Measurements from ENCODE around the gene GTPBP2.

Gene GTPBP2

DNA sequence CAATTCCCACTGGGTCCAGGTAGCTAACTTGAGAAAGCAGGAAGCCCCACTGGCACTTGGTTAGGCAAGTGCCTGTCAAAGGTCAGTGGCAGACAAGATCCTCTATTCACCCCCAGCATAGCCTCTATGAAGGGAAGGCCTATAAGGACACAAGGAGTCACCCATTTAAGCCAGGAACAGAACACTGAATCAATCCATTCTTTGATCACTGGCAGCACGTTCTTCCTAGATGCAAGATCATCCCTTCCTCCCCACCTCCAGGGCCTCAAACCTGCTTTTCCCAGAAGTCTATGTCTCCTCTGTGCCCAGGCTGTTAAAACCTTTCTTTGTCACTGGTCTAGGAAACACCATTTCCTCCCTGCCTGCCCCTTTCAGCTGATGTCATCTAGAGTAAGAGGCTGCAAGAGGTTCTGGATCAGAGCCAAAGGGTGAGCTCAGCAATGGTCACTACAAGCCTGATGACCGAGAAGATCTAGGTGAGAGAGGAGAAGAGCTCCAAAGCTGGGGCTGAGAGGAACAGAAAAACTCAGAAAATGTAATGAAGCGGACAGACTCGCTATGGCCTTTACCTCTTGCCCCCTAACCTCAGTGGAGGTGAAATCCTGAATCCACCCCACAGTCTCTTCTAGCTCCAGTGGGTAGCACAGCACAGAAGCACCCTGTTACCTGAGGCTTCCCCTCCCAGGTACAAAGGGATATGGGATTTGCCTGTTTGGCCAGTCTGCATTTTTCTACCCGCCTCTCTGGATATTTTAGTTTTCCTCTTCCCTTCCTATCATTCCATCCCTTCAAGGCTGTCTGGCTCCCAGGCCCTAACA, 1.8 kb downstream of the GTPBP2 start:
- no peak for DNase-seq (ENCODE audit: low spot score)
- Histone ChIP-seq H3K23ac (ENCODE audit: low read depth, low read length, poor library complexity) (no peak overlapping the region), H2BK12ac (ENCODE audit: low read length) (no peak overlapping the region), H4K91ac (ENCODE audit: low read depth, low read length, poor library complexity) (no peak overlapping the region), H3K18ac (ENCODE audit: low read length) (no peak overlapping the region), H2AFZ (ENCODE audit: low read length) (no peak overlapping the region), H3K4me3 (ENCODE audit: low read length in 2 of 2) (no peak overlapping the region), H3K27ac (replicated peaks; ENCODE audit: low read length) (no peak overlapping the region), H2BK5ac (ENCODE audit: low read length) (no peak overlapping the region), H2AK5ac (ENCODE audit: low read depth, low read length) (no peak overlapping the region), H3K27me3 (ENCODE audit: control insufficient read depth in 3 of 3, insufficient read depth in 3 of 3, low read depth in 1 of 3, low read length in 3 of 3) (no peaks in the 10 kb centered on the region), H3K9me3 (replicated peaks in 1 of 2; ENCODE audit: control insufficient read depth in 2 of 2, insufficient read depth in 1 of 2, low read depth in 1 of 2, low read length in 2 of 2) (no peaks in the 10 kb centered on the region), H2BK120ac (ENCODE audit: low read depth, low read length) (no peak overlapping the region), H3K9ac (ENCODE audit: low read depth, low read length, poor library complexity) (no peak overlapping the region), H3K4ac (ENCODE audit: low read length) (no peak overlapping the region), H4K8ac (ENCODE audit: low read depth, low read length) (no peak overlapping the region), H2BK15ac (ENCODE audit: low read length) (no peak overlapping the region), H3K36me3 (replicated peaks in 1 of 2; ENCODE audit: control insufficient read depth in 2 of 2, insufficient read depth in 2 of 2, low read length in 2 of 2) (peaks cover 38 to 57% of the 10 kb centered on the region in 2 donors), H3K79me1 (ENCODE audit: low read depth, low read length) (peaks cover 4% of the 10 kb centered on the region), H3K14ac (ENCODE audit: low read length) (no peak overlapping the region), H3K4me2 (ENCODE audit: insufficient read depth, low read length, poor library complexity, severe bottlenecking) (no peak overlapping the region), H3K4me1 (ENCODE audit: control insufficient read depth in 2 of 2, insufficient read depth in 1 of 2, low read depth in 1 of 2, low read length in 2 of 2) (peaks cover 6 to 9% of the 10 kb centered on the region in 2 donors)
- WGBS, 2 donors (ENCODE audit: extremely low coverage in 2 of 2, insufficient read length in 2 of 2, insufficient replicate concordance in 1 of 2) = no CpG with 5 or more reads among the region's 5 CpGs

DNA sequence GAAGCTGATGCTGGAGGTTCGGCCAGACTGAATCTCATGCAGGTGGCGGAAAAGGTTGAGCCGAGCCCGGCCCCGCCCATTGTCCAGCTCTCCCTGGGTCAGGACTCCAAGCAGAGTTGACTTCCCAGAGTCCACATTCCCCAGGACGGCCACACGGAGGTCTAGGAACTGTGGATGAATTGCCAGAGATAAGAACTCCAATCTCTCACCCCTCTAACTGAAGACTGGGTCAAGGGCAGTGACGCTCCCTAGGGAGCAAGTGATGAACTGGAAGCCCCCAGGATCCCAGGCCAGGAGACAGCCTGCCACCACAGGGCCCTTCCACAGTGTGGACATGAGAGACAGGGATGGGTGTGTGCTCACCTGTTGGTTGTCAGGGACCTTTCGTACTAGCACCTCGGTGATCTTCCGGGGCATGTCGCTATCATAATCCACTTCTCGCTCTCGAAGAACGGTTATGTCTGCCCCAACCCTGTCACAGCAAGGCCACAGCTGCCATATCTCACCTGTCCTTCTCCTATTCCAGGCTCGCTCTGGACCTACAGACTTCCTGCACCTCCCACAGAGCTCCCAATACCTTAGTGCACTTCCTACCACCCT, 3.6 kb downstream of the GTPBP2 start:
- no peak overlapping the region for H3K4me3 ChIP-seq (ENCODE audit: low read length in 2 of 2)
- peaks cover 6 to 9% of the 10 kb centered on the region in 2 donors for H3K4me1 ChIP-seq (ENCODE audit: control insufficient read depth in 2 of 2, insufficient read depth in 1 of 2, low read depth in 1 of 2, low read length in 2 of 2)
- H3K27ac ChIP-seq (replicated peaks; ENCODE audit: low read length) = no peak overlapping the region
- H3K23ac ChIP-seq (ENCODE audit: low read depth, low read length, poor library complexity) = no peak overlapping the region
- no peak overlapping the region for H2AK5ac ChIP-seq (ENCODE audit: low read depth, low read length)
- no peak overlapping the region for H3K9ac ChIP-seq (ENCODE audit: low read depth, low read length, poor library complexity)
- no peak overlapping the region for H2BK12ac ChIP-seq (ENCODE audit: low read length)
- H2BK120ac ChIP-seq (ENCODE audit: low read depth, low read length) = no peak overlapping the region
- no peak overlapping the region for H3K18ac ChIP-seq (ENCODE audit: low read length)
- no peak overlapping the region for H4K91ac ChIP-seq (ENCODE audit: low read depth, low read length, poor library complexity)
- H2AFZ ChIP-seq (ENCODE audit: low read length) = no peak overlapping the region
- WGBS, 2 donors (ENCODE audit: extremely low coverage in 2 of 2, insufficient read length in 2 of 2, insufficient replicate concordance in 1 of 2) = no CpG with 5 or more reads among the region's 16 CpGs
- H3K4me2 ChIP-seq (ENCODE audit: insufficient read depth, low read length, poor library complexity, severe bottlenecking) = no peak overlapping the region
- H2BK15ac ChIP-seq (ENCODE audit: low read length) = no peak overlapping the region
- H3K27me3 ChIP-seq (ENCODE audit: control insufficient read depth in 3 of 3, insufficient read depth in 3 of 3, low read depth in 1 of 3, low read length in 3 of 3) = no peaks in the 10 kb centered on the region
- no peak overlapping the region for H3K14ac ChIP-seq (ENCODE audit: low read length)
- no peaks in the 10 kb centered on the region for H3K9me3 ChIP-seq (replicated peaks in 1 of 2; ENCODE audit: control insufficient read depth in 2 of 2, insufficient read depth in 1 of 2, low read depth in 1 of 2, low read length in 2 of 2)
- no peak overlapping the region for H2BK5ac ChIP-seq (ENCODE audit: low read length)
- H3K79me1 ChIP-seq (ENCODE audit: low read depth, low read length) = peaks cover 7% of the 10 kb centered on the region
- DNase-seq (ENCODE audit: low spot score) = no peak
- H3K4ac ChIP-seq (ENCODE audit: low read length) = no peak overlapping the region
- H3K36me3 ChIP-seq (replicated peaks in 1 of 2; ENCODE audit: control insufficient read depth in 2 of 2, insufficient read depth in 2 of 2, low read length in 2 of 2) = peaks cover 55 to 74% of the 10 kb centered on the region in 2 donors
- no peak overlapping the region for H4K8ac ChIP-seq (ENCODE audit: low read depth, low read length)

DNA sequence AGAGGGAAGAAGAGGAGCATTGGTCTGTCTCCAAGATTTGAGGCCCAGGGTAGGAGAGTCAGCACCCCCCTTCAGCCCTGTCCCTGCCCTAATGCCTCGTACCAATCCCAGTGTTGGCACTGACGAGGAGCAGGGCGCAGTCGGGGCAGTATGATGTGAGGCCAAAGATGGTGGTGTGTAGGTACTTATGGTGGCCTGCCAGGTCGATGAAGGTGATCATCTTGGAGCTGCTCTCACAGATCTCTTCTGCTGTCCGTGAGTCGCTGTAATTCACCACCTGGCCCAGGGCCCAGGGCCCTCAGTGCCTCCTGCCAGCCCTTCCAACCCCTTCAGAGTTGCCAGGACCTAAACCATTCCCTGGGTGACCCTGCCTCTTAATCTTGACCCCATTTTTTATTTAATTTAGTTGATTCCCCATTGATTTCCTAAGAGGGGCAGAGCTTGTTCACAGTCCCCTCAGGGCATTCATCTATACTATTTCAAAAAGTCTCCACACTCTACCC, 4.2 kb downstream of the GTPBP2 start:
- Histone ChIP-seq H3K4me1 (ENCODE audit: control insufficient read depth in 2 of 2, insufficient read depth in 1 of 2, low read depth in 1 of 2, low read length in 2 of 2) (peaks cover 2 to 5% of the 10 kb centered on the region in 2 donors), H3K4ac (ENCODE audit: low read length) (no peak overlapping the region), H2AFZ (ENCODE audit: low read length) (no peak overlapping the region), H2BK5ac (ENCODE audit: low read length) (no peak overlapping the region), H4K8ac (ENCODE audit: low read depth, low read length) (no peak overlapping the region), H3K79me1 (ENCODE audit: low read depth, low read length) (peaks cover 7% of the 10 kb centered on the region), H3K4me3 (ENCODE audit: low read length in 2 of 2) (peak overlapping the region in 1 of 2 donors; percentile 29), H2BK120ac (ENCODE audit: low read depth, low read length) (no peak overlapping the region), H2BK12ac (ENCODE audit: low read length) (no peak overlapping the region), H3K9me3 (replicated peaks in 1 of 2; ENCODE audit: control insufficient read depth in 2 of 2, insufficient read depth in 1 of 2, low read depth in 1 of 2, low read length in 2 of 2) (no peaks in the 10 kb centered on the region), H3K4me2 (ENCODE audit: insufficient read depth, low read length, poor library complexity, severe bottlenecking) (no peak overlapping the region), H3K23ac (ENCODE audit: low read depth, low read length, poor library complexity) (peak overlapping the region; percentile 14), H3K27me3 (ENCODE audit: control insufficient read depth in 3 of 3, insufficient read depth in 3 of 3, low read depth in 1 of 3, low read length in 3 of 3) (no peaks in the 10 kb centered on the region), H3K27ac (replicated peaks; ENCODE audit: low read length) (no peak overlapping the region), H4K91ac (ENCODE audit: low read depth, low read length, poor library complexity) (no peak overlapping the region), H3K14ac (ENCODE audit: low read length) (no peak overlapping the region), H2BK15ac (ENCODE audit: low read length) (no peak overlapping the region), H3K9ac (ENCODE audit: low read depth, low read length, poor library complexity) (no peak overlapping the region), H2AK5ac (ENCODE audit: low read depth, low read length) (no peak overlapping the region), H3K18ac (ENCODE audit: low read length) (no peak overlapping the region), H3K36me3 (replicated peaks in 1 of 2; ENCODE audit: control insufficient read depth in 2 of 2, insufficient read depth in 2 of 2, low read length in 2 of 2) (peaks cover 60 to 81% of the 10 kb centered on the region in 2 donors)
- WGBS, 2 donors (ENCODE audit: extremely low coverage in 2 of 2, insufficient read length in 2 of 2, insufficient replicate concordance in 1 of 2) = no CpG with 5 or more reads among the region's 7 CpGs
- no peak for DNase-seq (ENCODE audit: low spot score)

Data from neuronal stem cell (in vitro differentiated cells).